A673 (cell line): Measurements from ENCODE around the gene CSTF1.

Source experiments
- CTCF ChIP-seq: fragments of 300-800, 200-600 bp; sonication (generic); conservative IDR thresholded peaks from 2 replicates; pipeline ENCODE4 v1.5.1; 2017; ENCODE audit warnings: low read depth, mild to moderate bottlenecking, antibody characterized with exemption, low read length, moderate library complexity, mixed read lengths
- EZH2 ChIP-seq: fragments of 200-600 bp; sonication (generic); IDR thresholded peaks from 2 replicates; pipeline ENCODE4 v1.6.1; 2017; ENCODE audit warnings: borderline replicate concordance, low read depth, mild to moderate bottlenecking, mixed read lengths, antibody characterized with exemption, low read length; ENCODE audit not compliant: poor library complexity, severe bottlenecking

- TF ChIP-seq CTCF: no peak
- TF ChIP-seq EZH2: no peak
These were observed 26.0 kb downstream of the CSTF1 start for GRCh38 chr20:56418385-56418861.
